ENCODE results near the gene CLTC. TPM values are rescaled to one million over a fixed set of nuclear protein-coding genes. Genes with fewer than 3 reads are reported as not detected.

Gene CLTC
- total and polyA plus RNA-seq, 10 of the 15 experiments (the other 5 are each of a cell fraction or from before 2014, with no cell fraction given): 77.5 to 188 (median 129) TPM

GRCh38 chr17:59601130-59601529 lies 18.6 kb upstream of the CLTC start (continued):
- TF ChIP-seq SPI1 (IDR thresholded peaks at IDR 0.05; ENCODE audit: borderline replicate concordance, insufficient read depth, low read depth, low read length) (no peak), PAX5 (IDR thresholded peaks at IDR 0.05; ENCODE audit: borderline replicate concordance, low read depth, low read length) (no peak), ZZZ3 (IDR thresholded peaks at IDR 0.05; ENCODE audit: control insufficient read depth, insufficient read length, low read depth) (no peak), BCLAF1 (IDR thresholded peaks at IDR 0.05) (no peak), NBN (IDR thresholded peaks at IDR 0.05) (no peak), FOXM1 (IDR thresholded peaks at IDR 0.05; ENCODE audit: low read depth, low read length) (peak; percentile 61; the same call in 1 of the 2 replicates), MEF2B (IDR thresholded peaks at IDR 0.05; ENCODE audit: partially characterized antibody, poor library complexity, severe bottlenecking) (no peak), STAT1 (conservative IDR thresholded peaks at IDR 0.05) (no peak), NR2F1 (conservative IDR thresholded peaks at IDR 0.05) (no peak), MYC (IDR thresholded peaks at IDR 0.05; ENCODE audit: insufficient read depth, insufficient read length, insufficient replicate concordance, low read length, severe bottlenecking) (no peak), TARDBP (IDR thresholded peaks at IDR 0.05; ENCODE audit: borderline replicate concordance) (no peak), PKNOX1 (IDR thresholded peaks at IDR 0.05) (peak; percentile 41; the same call in 1 of the 2 replicates), MXI1 (IDR thresholded peaks at IDR 0.05; ENCODE audit: low read depth, low read length) (no peak), NKRF (conservative IDR thresholded peaks at IDR 0.05) (no peak), E4F1 (IDR thresholded peaks at IDR 0.05; ENCODE audit: borderline replicate concordance, partially characterized antibody) (no peak), NR2C2 (IDR thresholded peaks at IDR 0.05; ENCODE audit: borderline replicate concordance, control insufficient read depth, insufficient read length, low read depth) (no peak), BACH1 (IDR thresholded peaks at IDR 0.05; ENCODE audit: borderline replicate concordance) (no peak), ELK1 (IDR thresholded peaks at IDR 0.05; ENCODE audit: low read depth, low read length) (no peak), RAD51 (IDR thresholded peaks at IDR 0.05) (no peak), ETV6 (conservative IDR thresholded peaks at IDR 0.05 in 1 of 2, IDR thresholded peaks at IDR 0.05 in 1 of 2; ENCODE audit: borderline replicate concordance in 1 of 2, low read depth in 1 of 2) (peak in 1 of 2 experiments; percentile 37; a peak in 1 of 4 replicates), JUNB (IDR thresholded peaks at IDR 0.05) (peak; percentile 97)
